GM11168 (cell line): ENCODE data around the gene POLD3.

Source experiments
- in situ Hi-C: fragments of 300-500 bp; cut with MboI; formaldehyde crosslinking; loops from one replicate; pipeline ENCODE4 v1.12.0; 2022; ENCODE audit warnings: low sequenced_read_pairs; ENCODE audit not compliant: unreplicated experiment

Gene POLD3

DNA sequence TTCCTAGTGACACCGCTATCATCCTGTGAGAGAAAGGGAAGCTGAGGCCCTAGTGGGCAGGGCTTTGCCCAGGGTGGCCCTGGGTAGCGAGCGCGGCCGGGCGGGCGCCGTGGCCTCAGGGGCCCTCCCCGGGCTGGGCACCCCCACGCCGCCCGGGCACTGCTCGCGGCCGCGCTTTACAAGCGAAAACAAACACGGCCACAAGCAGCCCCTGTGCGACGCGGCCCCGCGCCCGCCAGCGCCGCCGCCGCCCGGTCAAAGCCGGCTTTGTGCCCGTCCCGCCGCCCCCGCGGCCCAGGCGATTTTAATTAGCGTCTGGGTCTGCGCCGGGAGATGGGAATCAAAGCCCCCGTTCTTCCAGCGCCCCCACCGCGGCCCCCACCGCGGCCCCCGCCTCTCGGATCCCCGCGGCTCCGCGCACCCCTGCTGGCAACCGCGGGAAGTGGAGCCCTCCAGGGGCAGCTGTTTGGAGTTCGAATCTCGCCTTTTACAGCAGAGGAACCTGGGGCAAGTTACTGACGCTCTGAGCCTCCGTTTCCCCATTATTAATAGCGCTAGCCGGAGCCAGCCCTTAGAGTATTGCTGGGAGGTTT is 91.0 kb downstream of the POLD3 start:
- in situ Hi-C loops, result no loop called here

DNA sequence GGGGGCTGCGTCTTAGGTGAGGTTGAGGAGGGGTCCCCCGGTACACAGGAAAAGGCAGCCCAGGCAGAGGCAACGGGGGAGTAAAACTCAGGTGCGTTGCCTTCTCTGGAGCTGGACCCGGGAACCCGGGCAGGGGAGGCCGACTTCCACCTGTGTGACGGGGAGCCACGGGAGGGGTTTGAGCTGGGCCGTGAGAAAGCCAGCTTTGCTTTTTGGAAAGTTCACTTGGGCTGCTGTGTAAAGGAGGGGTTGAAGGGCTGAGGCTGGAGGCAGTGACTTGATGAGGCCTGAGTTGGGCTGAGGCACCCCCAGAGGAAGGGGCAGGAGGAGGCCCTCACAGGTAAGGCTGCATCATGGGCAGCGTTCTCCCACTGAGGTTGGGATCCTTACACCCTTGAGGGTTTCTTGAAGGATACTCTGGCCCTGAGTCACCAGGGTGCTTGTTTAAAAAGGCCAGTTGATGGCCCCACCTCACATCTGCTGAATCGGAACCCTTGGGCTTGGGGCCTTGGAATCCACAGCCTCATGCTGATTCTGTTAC is 91.6 kb downstream of the POLD3 start:
- in situ Hi-C loops, result no loop called here

DNA sequence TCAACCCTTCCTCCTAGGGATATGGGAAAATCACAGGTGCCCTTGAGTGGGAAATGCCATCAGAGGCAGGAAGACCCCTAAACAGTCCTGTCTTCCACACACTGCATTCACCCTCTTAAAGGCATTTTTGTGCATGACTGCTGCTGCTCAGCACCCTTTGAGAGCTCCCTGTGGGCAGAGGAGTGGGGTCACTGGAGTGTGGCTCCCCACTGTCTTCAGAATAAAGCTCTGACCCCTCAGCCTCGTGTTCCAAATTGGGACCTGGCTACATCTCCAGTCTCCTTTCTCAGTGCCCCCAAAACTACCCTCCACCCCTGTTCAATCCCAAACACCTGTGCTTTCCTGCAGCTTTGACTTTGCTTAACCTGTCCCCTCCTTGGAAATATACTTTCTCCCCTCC is 92.3 kb downstream of the POLD3 start:
- in situ Hi-C loops, result no loop called here

DNA sequence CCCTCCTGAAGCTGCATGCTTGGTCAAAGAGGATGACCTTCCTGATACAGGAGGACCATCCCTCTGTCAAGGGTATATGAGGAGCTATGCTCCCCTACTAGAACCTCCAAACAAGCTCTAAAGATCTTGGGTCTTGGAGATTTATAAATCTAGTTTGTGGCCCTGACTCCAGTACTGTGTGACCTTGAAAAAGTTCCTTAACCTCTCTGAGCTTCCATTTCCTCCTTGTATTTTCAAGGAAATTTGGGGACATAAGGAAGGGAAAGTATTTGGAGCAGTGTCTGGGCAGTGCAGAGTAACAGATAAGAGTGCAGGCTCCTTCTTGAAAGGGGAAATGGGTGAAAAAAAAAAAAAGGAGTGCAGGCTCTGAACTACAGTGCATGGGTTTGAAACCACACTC is 93.0 kb downstream of the POLD3 start:
- in situ Hi-C loops, result no loop called here

DNA sequence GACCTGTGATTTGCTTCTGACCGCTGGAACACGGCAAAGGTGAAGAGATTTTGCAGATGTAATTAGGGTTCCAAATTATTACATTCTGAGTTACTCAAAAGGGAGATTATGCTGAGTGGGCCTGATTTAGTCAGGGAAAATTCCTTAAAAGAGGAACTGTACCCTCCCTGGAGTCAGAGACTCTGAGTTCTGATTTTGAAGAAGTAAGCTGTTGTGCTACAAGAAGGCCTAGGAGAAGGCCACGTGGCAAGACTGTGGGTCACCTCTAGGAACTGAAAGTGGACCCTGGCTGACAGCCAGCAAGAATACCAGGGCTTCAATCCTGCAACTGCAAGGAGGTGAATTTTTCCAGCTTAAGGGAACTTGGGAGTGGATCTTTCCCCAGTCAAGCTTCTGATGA is 93.5 kb downstream of the POLD3 start:
- in situ Hi-C loops, result no loop called here

DNA sequence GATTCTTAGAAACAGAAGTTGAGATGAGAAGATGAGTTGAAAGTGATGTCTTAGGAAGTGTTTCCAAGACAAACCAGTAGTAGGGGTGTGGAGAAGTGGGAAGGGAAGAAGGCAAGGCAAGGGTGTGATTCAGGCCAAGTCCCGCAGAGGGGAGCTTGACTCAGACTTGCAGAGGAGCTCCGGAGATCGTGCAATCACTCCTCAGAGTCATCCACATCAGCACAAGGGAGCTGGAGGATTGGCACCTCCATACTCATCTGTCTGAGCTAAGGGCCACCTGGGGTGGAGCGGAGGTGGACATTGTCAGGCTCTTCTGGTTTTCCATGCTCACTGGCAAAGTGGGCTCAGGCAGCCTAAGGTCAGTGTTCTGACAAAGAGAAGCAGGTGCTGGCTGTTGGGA is 94.4 kb downstream of the POLD3 start:
- in situ Hi-C loops, result no loop called here

DNA sequence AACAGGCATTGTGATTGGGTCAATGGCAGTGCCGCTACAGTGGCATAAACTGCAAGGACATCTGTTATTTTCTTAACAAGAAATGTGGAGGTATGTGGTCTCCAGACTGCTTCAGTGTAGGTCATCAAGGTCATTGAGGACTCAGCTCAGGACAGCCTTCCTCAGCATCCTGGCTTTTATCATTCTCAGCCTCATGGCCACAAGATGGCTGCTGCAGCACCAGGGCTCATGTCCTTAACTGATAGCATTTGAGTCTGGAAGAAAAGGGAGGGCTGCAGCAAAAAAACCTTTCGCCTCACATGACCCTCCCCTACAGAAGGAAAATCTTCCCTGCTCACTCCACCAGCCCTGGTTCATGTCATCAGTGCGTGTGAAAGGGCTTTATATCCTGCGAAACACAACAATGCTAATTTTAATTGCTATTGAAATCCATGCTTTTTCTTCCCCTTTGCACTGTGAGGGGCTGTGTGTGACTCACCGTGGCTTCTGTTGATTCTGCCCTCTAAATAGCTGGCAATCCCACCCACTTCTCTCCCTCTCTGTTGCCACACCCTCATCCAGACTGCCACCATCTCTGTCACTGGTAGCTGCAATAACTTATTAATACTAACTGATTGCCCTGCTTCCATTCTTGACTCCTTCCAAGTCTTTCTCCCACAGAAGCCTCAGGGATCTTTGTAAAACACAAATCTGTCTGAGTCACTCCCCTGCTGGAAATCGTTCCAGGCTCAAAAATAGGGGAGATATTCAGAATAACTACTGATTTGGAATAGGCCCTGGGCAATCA is 95.0 kb downstream of the POLD3 start:
- in situ Hi-C loops, result no loop called here

DNA sequence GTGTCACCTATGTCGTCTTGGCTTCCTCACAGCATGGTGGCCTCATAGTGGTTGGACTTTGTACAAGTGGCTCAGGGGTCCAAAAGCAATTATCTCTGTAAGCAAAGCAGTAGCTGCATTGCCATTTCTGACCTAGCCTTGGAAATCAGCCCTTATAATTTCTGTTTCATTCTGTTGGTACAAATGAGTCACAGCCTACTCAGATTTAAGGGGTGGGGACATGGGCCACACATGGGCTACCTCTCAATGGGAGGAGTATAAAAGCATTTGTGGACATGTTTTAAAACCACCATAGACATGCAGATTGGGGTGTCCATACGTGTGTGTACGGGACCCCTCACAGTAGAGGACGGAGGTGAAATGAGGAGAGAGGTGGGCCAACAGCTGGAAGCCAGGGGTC is 97.3 kb downstream of the POLD3 start:
- in situ Hi-C loops, result no loop called here

DNA sequence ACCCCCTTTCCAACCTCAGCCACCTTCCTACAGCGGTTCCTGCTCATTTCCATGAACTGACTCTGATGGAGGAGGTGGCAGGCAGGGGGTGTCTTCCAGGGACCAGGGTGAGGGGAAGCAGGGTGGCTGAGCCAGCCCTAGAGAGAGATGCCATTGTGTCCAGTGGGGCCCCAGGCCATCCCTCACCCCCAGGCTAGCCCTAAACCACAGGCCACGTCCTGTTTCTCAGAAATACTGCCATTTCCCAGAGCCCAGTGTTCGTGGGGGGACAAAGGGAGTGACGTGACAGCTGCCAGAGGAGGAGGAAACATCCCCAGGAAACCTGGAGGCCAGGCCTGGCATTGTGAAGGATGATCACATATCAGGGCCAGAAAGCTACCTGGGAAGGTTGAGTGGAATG is 99.4 kb downstream of the POLD3 start:
- in situ Hi-C loops, result no loop called here
